ENCODE data around the gene RPL35.

The RPL35 gene

DNA sequence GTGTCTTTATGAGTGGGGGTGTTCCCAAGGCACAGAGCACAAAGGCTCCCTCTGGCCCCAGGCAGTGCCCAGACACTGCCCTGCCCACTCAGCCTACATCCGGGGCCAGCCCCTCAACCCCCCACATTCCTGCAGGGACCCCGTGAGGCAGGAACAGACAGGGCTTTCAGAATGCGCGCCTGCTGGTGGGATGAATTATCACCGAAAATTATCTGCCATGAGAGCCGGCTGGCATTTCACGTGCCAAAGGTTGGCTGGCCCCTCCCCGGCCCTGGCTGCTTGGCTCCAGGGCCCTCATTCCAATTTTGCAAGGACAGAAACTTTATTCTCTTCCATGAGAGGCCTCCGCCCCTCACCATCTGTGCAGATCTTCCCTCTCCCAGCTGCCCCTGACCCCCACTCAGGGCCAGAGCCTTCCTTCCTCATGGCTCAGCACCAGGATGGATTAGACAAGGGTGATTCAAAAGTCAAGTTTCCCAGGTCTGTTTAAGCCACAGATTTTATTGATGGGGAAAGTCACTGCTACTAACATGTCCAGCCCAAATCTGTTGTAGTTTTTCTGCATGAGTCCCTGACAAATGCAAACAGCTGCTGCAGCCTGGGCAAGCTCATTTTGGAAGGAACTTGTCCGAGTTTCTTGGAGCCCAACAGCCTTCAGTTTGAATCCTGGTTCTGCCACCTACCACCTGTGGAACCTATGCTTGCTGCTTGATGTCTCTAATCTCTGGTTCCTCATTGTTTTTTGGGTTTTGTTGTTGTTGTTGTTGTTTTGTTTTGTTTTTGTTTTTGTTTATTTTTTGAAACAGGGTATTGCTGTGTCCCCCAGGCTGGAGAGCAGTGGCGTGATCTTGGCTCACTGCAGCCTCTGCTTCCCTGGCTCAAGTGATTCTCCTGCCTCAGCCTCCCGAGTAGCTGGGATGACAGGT, 40.8 kb downstream of the RPL35 start:
- no peak for DNase-seq

DNA sequence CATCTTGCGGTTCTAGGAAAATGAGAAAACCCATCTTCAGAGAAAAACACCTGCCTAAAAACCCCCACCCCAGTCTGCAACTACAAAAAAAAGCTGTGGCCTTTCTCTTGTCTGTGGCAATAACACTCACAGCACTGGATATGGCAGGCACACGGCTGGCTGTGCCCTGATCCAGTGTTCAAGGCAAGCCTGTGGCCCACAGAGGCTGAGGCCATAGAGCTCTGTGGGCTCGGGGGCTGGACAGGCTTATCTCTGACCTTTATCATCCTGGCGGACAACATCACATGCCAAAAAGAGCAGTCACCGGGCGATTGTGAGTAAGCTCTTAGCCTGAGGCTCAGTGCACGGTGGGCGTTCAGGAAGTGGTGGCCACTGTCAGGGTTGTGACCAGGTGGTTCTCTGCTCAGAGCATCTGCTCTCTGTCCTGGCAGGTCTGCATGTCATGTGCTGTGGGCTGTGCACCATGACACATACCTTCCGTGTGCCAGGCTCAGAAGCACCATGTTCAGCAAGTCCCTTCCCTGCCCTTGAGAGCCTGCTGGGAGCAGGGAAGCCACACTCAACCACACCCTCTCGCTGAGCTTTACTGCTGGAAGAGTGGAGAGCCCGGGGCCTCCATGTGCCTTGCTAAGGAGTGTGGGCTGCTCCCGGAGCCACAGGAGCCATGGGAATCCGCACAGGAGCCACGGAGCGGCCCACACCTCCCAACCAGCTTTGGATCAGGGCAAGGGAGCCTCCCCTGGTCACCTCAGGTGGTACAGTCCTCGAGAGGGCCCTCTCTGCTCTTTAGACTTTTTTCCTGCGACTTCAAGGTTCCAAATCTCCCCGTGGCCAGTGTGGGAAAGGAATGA, 43.1 kb downstream of the RPL35 start:
- no peak for DNase-seq

DNA sequence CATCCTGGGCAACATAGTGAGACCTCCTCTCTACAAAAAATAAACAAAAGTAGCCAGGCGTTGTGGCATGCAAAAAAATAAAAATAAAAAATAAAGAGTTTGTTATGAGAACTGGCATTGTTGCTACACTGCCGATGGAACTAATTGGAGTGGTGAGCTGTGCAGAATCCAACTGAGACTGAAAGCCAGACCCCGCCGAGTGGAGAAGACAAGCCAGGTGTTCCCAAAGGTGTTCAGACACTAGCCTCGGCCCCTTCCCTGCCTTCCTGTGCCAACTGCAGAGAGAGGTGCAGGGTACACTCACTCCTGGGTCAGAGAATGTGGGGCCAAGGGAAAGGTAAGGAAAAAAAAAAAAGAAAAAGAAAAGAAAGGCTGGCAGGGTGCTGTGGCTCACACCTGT, 46.2 kb downstream of the RPL35 start:
- DNase-seq, result no peak

DNA sequence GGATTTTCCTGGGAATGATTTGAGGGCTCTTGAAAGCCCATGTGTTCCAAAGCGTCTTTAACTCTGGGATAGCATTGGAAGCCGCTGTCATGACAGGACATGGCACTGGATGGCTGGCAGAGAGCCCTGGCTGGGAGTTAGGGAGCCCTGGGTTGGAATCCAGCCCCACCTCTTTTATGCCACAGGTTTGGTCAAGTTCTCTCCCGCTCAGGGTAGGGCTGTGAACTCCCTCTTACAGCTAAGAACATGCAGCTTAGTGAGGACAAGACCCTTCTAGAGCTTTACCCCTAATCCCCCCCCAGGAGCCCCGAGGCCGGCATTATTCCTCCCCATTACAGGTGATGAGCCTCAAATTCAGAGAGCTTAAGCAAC, 47.6 kb downstream of the RPL35 start:
- no peak for DNase-seq

DNA sequence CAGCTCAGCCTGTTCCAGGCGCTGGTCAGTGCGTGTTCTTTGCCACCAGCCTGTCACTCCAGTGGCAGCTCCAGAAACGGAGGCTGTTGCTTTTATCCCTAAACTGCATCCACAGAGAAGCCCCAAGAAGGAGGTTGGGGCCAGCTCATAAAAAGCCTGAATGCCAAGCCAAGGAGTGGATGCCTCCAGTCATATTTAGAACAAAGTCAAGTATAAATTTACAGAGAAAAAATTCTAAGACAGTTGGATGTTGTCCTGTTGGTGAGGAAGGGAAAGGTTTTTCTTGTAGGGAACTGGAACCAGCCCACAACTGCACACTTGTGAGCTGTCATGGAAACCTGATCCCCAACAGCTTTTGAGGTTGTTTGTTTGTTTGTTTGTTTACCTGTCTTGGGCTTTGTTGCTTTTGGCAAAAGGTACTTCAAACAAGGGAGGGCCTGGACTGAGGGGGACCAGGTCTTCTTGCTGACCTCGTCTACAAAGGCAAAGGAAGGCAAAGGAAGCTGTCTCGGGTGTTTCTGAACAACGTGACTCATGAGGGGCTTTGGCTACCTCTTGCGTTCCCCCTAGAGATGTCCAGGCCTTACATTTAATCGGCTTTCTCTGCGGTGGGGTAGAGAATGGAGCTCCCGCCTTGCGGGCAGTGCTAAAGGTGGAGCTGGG, 48.1 kb downstream of the RPL35 start:
- no peak for DNase-seq

DNA sequence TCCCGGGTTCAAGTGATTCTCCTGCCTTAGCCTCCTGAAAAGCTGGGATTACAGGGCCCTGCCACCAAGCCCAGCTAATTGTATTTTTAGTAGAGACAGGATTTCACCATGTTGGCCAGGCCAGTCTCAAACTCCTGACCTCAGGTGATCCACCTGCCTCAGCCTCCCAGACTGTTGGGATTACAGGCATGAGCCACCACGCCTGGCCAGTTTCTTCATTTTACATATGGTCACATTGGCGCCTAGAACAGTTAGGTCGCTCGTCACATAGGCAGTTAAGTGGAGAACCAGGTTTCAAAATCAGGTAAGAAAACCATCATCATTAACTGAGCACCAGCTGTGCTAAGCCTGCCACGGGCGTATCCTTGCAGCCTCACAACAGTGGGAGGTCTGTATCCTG, 48.7 kb downstream of the RPL35 start:
- DNase-seq, result no peak

DNA sequence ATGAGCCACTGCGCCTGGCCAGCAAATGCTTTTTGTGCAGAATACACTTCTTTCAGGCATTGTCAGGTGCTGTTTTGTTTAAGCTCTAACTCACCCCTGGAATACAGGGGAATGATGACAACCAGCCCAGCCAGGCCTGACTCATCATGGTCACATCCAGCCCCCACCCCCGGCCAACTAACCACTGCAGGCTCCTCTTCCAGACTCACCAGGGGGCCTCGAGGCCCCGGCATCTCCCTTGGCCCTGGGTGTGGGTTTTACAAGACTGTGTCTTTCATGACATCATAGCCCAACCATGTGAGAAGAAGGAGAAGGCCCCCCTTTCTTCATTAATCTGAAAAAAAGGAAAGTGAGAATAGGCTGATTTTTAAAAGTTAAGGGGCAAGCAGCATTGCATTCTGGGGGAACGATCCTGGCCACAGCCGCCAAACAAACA, 49.3 kb downstream of the RPL35 start:
- no peak for DNase-seq

DNA sequence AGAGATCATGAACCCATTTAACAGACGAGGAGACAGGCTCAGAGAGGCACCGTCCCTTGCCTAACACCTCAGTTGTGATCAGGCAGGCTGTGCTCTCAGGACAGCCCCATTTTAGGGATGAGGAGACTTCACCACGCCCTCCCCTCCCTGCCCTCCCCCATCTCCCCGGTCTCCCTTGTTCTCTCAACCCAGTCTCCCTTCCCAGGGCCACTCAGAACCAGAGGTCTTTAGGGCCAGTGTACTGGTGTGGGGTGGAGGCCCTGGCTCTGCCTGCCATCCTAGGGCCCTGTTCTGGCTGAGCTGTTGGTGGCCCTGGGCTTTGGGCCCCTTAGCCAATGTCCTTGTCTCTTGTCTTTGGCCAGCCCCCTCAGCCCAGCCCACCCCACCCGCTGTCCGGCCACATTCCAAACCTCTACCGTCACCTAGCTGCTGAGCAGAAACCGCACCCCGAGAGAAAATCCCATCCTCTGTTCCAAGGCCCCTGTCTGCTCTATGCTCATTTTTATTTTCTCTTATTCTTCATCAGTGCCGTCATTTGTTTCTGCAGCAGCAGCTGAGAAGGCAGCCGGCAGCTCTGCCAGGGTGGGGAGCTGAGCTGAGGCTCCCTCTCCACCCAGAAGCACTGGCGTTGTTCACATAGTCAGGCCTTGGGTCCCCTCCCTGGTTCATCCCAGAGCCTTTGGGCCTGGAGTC, 50.9 kb downstream of the RPL35 start:
- no peak for DNase-seq

DNA sequence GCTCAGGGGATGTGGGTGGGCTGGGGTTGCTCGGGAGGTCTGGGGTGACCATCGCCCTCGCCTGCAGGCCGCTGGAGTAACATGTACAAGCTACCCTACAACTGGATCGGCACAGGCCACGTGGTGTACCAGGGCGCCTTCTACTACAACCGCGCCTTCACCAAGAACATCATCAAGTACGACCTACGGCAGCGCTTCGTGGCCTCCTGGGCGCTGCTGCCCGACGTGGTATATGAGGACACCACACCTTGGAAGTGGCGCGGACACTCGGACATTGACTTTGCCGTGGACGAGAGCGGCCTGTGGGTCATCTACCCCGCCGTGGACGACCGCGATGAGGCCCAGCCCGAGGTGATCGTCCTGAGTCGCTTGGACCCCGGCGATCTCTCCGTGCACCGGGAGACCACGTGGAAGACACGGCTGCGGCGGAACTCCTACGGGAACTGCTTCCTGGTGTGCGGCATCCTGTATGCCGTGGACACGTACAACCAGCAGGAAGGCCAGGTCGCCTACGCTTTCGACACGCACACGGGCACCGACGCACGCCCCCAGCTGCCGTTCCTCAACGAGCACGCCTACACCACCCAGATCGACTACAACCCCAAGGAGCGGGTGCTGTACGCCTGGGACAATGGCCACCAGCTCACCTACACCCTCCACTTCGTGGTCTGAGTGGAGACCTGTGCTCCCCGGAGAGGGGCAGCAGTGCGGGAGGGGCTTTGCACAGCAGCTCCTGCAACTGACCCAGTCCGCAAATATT, 51.8 kb downstream of the RPL35 start:
- no peak for DNase-seq

DNA sequence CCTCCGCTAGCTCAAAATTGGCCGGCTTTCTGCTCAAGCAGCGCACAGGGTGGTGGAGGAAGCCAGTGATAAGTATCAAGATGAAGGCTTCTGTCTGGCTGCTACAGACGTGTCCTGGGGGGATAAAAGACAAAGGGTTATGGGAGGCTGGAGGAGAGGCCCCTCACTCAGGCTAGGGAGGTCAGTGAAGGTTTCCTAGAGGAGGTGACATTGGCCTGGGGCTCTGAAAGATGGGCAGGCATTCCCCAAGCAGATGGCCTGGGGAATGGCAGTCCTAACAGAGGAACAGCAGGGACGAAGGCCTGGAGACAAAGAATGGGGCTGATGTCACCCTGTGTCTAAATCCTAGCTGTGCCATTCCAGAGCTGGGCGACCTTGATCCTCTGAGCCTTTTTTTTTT, 52.5 kb downstream of the RPL35 start:
- no peak for DNase-seq

DNA sequence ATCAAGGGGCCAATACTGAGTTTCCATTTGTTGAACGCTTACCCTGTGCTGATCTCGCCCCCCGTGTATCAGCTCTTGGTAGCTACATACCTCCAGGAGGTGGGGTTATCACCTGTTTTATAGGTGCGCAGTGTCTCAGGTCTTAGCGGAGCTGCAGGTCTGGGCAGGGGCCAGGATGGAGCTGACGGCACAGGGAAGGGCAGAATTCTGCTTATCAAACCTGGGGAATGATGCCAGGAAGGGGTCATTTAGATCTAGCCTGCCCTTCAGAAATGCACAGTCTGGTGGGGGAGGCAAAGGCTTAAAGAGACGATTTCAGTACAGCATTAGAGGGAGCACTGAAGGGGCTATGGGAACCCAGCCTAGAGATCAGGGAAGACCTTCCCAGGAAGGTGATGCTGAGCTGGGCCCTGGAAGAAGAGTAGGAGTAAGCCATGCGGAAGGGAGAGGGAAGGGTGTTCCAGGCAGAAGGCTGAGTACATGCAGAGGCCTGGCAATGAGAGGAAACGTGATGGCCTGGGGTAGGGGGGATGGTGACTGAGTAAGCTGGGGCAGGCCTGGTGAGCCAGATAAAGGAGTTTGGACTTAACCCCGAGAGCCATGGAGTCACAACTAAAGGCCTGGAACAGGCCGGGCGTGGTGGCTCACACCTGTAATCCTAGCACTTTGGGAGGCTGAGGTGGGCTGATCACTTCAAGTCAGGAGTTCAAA, 53.4 kb downstream of the RPL35 start:
- DNase-seq, result no peak
